Activated T-helper 1 cell treated with anti-CD3 and anti-CD28 coated beads, Interleukin-2, amount 50 U/mL, for 16 hours (primary cell): ENCODE measurements around the gene ARAP2.

Experiments
- DNase-seq, 2 donors: peaks; one replicate each; pipeline ENCODE4 v3.0.0-alpha.2; 2020; ENCODE audit warnings: low read depth in 1 of 2, low spot score in 1 of 2

Gene ARAP2

GRCh38 chr4:36244257-36245082 is at the start of gene ARAP2:
Gene ARAP2, minus strand, starts transcription at chr4:36244514. Its CDS starts 15,028 bp downstream, at chr4:36229486.
- peak; percentile 34 to 73 for DNase-seq

GRCh38 chr4:36292556-36293188 is 48.4 kb upstream of the ARAP2 start:
- DNase-seq: no peak

- no peak for DNase-seq
Observed at GRCh38 chr4:36290641-36291040, 46.3 kb upstream of the ARAP2 start.

GRCh38 chr4:36288731-36289426 is 44.6 kb upstream of the ARAP2 start:
- DNase-seq: no peak

GRCh38 chr4:36286481-36286871 is 42.2 kb upstream of the ARAP2 start:
- no peak for DNase-seq

- peak in 1 of 2 donors; percentile 32 for DNase-seq
Observed at GRCh38 chr4:36285784-36286480, 41.6 kb upstream of the ARAP2 start.

- no peak for DNase-seq
Observed at GRCh38 chr4:36283912-36284465, 39.7 kb upstream of the ARAP2 start.

- DNase-seq: no peak
Observed at GRCh38 chr4:36282503-36283030, 38.3 kb upstream of the ARAP2 start.

GRCh38 chr4:36281384-36282106 is 37.2 kb upstream of the ARAP2 start, which contains the start of gene DTHD1:
Gene DTHD1, plus strand, starts transcription at chr4:36281616. Its CDS starts 143 bp downstream, at chr4:36281759.
- DNase-seq: no peak

- no peak for DNase-seq
Observed at GRCh38 chr4:36280555-36280954, 36.2 kb upstream of the ARAP2 start.

GRCh38 chr4:36278789-36279188 is 34.5 kb upstream of the ARAP2 start:
- no peak for DNase-seq

- DNase-seq: no peak
Observed at GRCh38 chr4:36277533-36277932, 33.2 kb upstream of the ARAP2 start.

GRCh38 chr4:36274158-36274557 is 29.8 kb upstream of the ARAP2 start:
- no peak for DNase-seq

GRCh38 chr4:36273276-36273675 is 29.0 kb upstream of the ARAP2 start:
- DNase-seq: no peak

- no peak for DNase-seq
Observed at GRCh38 chr4:36269533-36270173, 25.3 kb upstream of the ARAP2 start.

GRCh38 chr4:36269101-36269500 is 24.8 kb upstream of the ARAP2 start:
- no peak for DNase-seq

GRCh38 chr4:36267486-36268268 is 23.4 kb upstream of the ARAP2 start:
- DNase-seq: no peak

GRCh38 chr4:36264207-36264826 is 20.0 kb upstream of the ARAP2 start:
- no peak for DNase-seq
